Urinary bladder (tissue), 4 donors: Measurements from ENCODE around the gene SERPINH1. TPM values are rescaled to one million over a fixed set of nuclear protein-coding genes. Genes with fewer than 3 reads are reported as not detected.
A peak's percentile ranks its signal among the peaks of the same experiment; 100 is the strongest.

Experiments used
- DNase-seq: peaks from one replicate; pipeline ENCODE4 v3.0.0-alpha.2; 2015; ENCODE audit errors: extremely low spot score
- H3K27ac ChIP-seq: one replicate; pipeline ENCODE4 v1.5.1; 2013; ENCODE audit warnings: low read depth, mild to moderate bottlenecking, moderate library complexity
- H3K36me3 ChIP-seq: one replicate; pipeline ENCODE4 v1.6.1; 2013; ENCODE audit warnings: mild to moderate bottlenecking, moderate library complexity; ENCODE audit not compliant: insufficient read depth
- H3K4me1 ChIP-seq: one replicate; pipeline ENCODE4 v1.6.1; 2013; ENCODE audit warnings: mild to moderate bottlenecking, moderate library complexity; ENCODE audit not compliant: insufficient read depth
- H3K4me3 ChIP-seq: one replicate; pipeline ENCODE4 v1.5.1; 2013; ENCODE audit warnings: low read depth, low read length
- WGBS: extraction: QIAGEN DNeasy Blood & Tissue Kit; methylation state at CpG from one replicate; pipeline ENCODE4 v1.1.7; 2013; 5-methylcytosine and 5-hydroxymethylcytosine counted together
- polyA plus RNA-seq: library from polyadenylated mRNA; stranded (reverse); fragments of 200-250 nt; gene quantifications from one replicate; pipeline ENCODE4 v1.2.3, GENCODE V29; 2013
- total RNA-seq: library from RNA; depleted of rRNA; stranded (reverse); fragments of >200 nt; gene quantifications from one replicate; pipeline ENCODE4 v1.2.3, GENCODE V29; 2014
- donor health status: healthy with polysubstance abuse.
- donor health status: healthy.

Gene SERPINH1
- total and polyA plus RNA-seq, 2 donors, result 217 to 489 TPM

DNA sequence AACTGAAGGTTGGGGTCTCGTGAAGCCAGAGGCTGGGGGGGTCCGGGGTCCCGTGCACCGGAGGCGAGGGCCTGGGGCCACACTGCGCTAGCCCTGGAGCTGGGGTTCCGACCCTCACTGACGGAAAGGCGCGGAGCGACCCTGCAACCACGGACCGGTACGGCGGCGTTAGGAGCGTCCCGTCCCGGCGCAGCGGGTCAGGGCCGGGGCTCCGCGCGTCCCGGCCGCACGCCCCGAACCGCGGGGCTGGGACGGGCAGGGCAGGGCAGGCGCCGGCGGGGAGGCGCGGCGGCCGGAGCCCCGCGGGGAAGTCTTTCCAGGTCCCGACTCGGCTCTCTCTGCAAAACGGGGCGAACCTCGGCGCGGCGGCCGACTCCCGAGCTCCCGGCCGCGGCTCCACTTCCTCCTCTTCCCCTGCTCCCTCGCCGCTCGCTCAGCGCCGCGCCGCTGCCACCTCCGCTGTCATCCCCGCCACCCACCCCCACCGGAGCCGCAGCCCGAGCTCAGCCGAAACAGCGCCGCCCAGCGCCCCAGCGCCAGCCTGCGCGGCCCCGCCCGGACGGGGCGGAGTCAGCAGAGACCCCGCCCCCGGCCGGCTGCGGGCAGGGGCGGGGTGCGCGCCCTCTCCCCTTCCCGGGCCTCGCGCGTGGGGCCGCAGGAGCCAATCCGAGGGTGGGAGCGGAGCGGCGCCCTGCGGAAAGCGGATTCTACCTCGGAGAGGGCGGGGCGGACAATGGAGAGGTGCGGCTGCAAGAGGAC, 36.4 kb upstream of the SERPINH1 start, which contains the start of gene GDPD5:
GDPD5 (minus strand) TSS at position 509 of the 759 bp plus-strand sequence. CDS start 48,206 bp downstream, outside the sequence.
- Histone ChIP-seq H3K27ac (no peak within 1 kb of the TSS), H3K4me1 (no peaks in the 10 kb centered on the region), H3K4me3 (peak within 1 kb of the TSS; percentile 77), H3K36me3 (no peaks in the 10 kb centered on the region)
- no peak for DNase-seq
- under 1% methylated on average over 99 of the region's 99 CpGs for WGBS

DNA sequence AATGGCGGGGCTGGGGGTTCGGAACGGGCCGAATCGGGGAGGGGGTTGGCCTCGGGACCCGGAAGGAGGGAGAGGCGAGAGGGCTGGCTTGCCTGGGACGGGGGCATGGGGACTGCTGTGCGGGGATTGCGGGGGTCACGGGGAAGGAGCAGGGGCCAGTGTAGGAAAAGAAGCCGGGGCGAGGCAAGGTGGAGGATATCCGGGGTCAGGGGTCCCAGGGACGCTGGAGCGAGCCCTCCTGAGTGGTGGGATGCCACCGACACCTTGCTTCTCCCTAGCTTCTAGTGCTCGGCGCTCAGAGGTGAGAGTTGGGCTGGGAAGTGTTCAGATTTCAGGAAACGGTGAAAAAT, 35.9 kb upstream of the SERPINH1 start:
- Histone ChIP-seq H3K36me3 (no peaks in the 10 kb centered on the region), H3K27ac (no peak overlapping the region), H3K4me3 (peak overlapping the region; percentile 77), H3K4me1 (no peaks in the 10 kb centered on the region)
- under 1% methylated on average over 21 of the region's 21 CpGs for WGBS
- DNase-seq, result no peak

DNA sequence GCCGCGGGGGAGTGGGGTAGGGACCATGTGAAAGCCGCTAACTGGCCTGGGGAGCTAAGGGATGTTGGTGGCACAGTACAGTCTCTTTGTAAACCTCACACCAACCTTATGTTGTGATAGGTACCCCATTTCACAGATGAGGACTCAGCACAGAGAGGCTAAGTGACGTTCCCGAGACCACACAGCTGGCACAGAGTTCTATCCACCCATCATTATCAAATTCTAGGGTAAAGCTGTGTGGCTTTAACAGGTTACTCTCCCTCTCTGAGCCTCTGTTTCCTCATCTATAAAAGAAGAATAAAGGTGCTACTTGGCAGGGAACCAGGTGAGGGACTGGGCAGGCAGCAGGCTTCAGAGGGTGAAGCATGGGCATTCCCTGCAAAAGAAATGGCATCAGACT, 34.9 kb upstream of the SERPINH1 start:
- H3K4me3 ChIP-seq, result no peak overlapping the region
- H3K27ac ChIP-seq, result no peak overlapping the region
- 97% methylated on average over 5 of the region's 5 CpGs for WGBS
- H3K4me1 ChIP-seq, result peaks cover 2% of the 10 kb centered on the region
- DNase-seq, result no peak
- H3K36me3 ChIP-seq, result no peaks in the 10 kb centered on the region

DNA sequence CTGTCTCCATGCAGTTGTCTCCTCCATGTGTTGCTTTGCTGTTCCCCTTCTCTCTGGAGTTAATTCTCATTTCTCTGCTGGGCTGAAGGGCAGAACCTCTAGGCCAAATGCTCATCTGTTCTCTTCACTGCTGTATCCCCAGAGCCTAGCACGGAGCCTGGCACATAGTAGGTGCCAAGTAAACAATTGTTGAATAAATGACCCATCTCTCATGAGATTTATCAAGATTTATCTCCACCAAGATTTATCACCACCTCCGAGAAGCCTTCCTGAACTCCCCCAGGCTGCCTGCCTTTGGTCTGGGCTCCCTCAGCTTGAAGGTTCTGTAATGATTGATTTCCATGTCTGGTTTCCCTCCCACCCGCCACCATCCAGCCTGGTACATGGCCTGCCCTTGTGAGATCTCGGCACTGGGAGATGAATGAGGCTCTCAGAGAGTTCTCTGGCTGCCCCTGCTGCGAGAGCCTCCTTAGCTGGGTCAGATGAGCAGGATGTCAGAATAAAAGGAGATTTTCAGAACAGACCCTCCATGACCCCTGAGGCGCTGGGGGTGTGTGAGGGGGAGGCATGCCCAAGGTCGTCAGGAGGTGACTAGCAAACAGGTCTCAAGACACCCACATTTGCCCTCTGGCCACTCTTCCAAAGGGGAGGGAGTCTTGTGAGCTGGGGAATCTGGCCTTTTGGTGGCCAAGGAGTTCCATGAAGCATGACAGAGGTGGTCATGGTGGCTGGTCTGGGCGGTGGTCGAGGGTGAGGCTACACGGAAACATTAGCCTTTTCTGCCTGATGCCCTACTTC, 33.9 kb upstream of the SERPINH1 start:
- Histone ChIP-seq H3K36me3 (no peaks in the 10 kb centered on the region), H3K4me3 (no peak overlapping the region), H3K27ac (no peak overlapping the region), H3K4me1 (peaks cover 2% of the 10 kb centered on the region)
- 64% methylated on average over 10 of the region's 10 CpGs for WGBS
- no peak for DNase-seq

DNA sequence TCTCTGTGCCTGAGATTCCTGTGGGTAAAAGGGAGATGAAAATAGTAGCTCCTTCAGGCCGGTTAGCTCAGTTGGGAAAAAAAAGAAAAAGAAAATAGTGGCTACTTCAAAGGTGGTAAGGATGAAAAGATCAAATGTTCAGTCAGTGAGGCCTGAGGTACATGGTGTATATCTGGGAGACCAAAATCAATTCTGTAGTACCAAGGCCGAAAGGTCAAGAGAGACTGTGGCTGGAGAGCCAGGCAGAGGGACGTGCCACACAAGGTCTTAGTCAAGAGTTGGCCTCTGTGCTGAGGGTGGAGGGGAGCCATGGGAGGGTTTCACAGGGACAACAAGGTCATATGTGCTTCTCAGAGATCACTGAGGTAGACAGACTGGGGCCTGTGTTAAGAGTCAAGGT, 31.5 kb upstream of the SERPINH1 start:
- H3K4me3 ChIP-seq, result no peak overlapping the region
- no peak for DNase-seq
- H3K4me1 ChIP-seq, result peaks cover 2% of the 10 kb centered on the region
- H3K27ac ChIP-seq, result no peak overlapping the region
- no peaks in the 10 kb centered on the region for H3K36me3 ChIP-seq
- 94% methylated on average over 3 of the region's 3 CpGs for WGBS

DNA sequence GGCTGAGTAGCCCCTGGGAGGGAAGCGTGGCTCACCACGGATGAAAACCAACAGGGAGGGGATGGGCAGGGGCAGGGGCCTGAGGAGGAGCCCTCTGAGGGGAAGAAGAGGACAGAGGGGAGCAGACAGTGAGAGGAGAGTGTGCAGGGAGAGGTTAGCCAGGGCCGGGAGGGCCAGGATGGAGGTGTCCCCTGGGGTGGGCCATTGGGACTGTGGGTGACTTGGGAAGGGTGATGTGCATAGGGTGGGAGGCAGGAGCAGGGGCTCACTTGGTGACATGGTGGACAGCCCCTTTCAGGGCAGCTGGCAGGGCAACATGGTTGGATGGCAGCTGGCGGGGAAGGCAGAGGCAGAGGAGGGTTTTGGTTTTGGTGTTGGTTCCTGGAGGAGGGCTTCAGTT, 30.7 kb upstream of the SERPINH1 start:
- no peak for DNase-seq
- 75% methylated on average over 4 of the region's 4 CpGs for WGBS
- Histone ChIP-seq H3K27ac (no peak overlapping the region), H3K36me3 (no peaks in the 10 kb centered on the region), H3K4me3 (no peak overlapping the region), H3K4me1 (peaks cover 2% of the 10 kb centered on the region)

DNA sequence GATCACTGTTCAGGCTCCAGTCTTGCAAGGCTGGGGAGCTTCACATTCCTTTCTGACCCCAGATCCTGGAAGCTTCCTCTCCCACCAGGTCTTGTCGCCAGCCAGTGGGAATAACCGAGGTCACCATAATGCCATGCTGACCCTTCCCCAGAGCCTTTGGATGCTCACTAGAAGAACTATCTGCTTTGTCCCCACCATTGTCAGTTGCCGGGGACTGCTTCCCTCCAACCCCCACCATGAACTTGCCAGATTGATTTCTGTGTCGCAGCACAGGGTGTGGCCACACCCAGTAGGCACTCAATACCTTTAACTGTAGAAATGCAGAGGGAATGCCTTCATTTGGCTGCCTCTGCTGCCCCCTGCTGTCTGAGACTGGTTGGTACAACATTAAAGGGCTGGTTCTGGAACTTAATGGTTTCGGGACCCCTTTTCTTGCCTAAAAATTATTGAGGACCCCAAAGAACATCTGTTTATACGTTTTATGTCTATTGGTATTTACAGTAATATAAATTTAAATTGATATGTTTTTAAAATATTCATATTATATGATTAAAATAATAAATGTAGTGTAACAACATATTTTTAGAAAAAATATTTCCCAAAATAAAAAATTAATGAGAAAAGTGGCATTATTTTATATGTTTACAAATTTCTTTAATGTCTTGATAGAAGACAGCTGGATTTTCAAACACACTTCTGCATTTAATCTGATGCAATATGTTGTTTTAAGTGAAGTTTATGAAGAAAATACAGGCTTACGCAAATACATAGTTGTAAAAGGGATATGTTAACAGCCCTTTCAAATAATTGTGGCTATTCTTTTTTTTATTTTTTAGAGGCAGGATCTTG, 29.6 kb upstream of the SERPINH1 start:
- DNase-seq, result no peak
- no peak overlapping the region for H3K27ac ChIP-seq
- H3K36me3 ChIP-seq, result no peaks in the 10 kb centered on the region
- peaks cover 2% of the 10 kb centered on the region for H3K4me1 ChIP-seq
- no peak overlapping the region for H3K4me3 ChIP-seq
- WGBS, result 41% methylated on average over 7 of the region's 7 CpGs

DNA sequence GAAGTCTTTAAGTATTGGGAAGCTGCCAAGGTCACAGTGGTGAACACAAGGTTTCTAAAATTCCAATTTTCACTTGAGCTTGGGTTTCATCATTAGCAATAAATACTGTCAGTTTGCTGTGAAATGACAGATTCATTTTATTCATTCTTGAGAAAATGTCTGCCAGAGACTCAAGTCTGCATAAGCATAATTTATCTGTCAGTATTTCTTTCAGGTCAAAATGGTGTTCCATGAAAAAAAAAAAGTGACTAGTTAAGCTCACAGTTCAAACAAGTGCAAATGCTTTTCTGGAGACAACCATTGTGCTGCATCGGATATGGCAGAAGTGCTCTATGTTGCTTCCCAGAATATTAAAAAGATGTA, 28.2 kb upstream of the SERPINH1 start:
- Histone ChIP-seq H3K4me1 (peaks cover 2% of the 10 kb centered on the region), H3K27ac (no peak overlapping the region)
- 64% methylated on average over 1 of the region's 1 CpG for WGBS

DNA sequence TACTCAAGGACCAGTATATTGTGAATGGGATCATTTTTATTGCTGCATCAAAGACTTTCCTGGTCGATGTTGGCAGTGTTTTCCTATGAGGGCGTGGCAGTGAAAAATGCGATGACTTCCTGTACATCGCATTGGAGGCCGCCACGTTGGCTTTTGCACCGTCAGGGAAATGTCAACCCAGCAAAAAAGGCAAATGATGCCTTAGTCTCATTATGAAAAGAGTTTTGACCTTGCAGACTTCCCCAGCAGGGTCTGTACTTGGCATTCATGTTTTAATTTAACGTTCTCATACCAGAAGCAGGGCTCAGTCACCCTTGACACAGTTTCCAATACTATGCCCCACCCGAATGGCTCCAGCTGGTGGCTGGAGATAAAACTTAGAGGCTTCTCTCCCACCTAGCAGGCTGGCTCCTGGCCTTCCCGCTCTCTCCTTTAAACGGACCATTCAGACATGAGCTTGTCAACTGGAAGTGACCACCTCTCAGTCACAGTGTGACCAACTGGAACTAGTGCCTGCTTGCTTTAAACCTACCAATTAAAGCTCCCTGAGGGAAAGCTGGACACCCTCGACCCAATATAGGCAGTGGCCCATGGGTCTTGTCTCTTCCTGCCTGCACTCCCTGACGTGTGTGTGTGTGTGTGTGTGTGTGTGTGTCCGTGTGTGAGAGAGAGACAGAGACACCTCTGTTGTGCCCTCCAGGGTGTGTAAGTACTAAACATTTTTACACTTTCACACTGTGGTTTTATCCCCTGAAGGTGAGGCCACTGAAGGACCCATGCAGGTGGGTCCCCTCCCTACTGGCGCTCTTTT, 27.6 kb upstream of the SERPINH1 start:
- Histone ChIP-seq H3K36me3 (no peaks in the 10 kb centered on the region), H3K4me1 (peaks cover 2% of the 10 kb centered on the region), H3K27ac (no peak overlapping the region), H3K4me3 (no peak overlapping the region)
- DNase-seq, result no peak
- 48% methylated on average over 15 of the region's 15 CpGs for WGBS

More for the DNA sequence above, 28.2 kb upstream of the SERPINH1 start:
- no peak for DNase-seq
- H3K36me3 ChIP-seq, result no peaks in the 10 kb centered on the region
- no peak overlapping the region for H3K4me3 ChIP-seq

DNA sequence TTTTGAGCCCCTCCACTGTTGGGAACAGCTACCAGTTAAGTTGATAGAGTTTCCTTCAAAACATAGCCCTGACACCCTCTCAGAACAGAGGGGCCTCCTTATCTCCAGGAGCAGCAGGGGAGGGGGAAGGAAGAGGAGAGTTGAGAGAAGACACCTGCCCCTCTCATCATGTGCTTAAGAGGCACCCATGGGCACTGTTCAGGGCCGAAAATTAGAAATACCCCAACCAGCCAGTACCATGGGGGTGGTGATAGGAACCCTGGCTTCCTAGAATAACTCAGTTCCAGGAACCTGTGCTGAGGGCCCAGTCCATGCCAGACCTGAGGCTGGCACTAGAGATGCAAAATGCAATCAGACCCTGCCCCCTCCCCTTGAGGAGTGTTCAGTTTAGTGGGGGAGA, 27.0 kb upstream of the SERPINH1 start:
- no peak overlapping the region for H3K4me3 ChIP-seq
- H3K27ac ChIP-seq, result no peak overlapping the region
- H3K36me3 ChIP-seq, result no peaks in the 10 kb centered on the region
- no peak for DNase-seq
- H3K4me1 ChIP-seq, result peaks cover 2% of the 10 kb centered on the region
- WGBS, result 76% methylated on average over 1 of the region's 1 CpG

DNA sequence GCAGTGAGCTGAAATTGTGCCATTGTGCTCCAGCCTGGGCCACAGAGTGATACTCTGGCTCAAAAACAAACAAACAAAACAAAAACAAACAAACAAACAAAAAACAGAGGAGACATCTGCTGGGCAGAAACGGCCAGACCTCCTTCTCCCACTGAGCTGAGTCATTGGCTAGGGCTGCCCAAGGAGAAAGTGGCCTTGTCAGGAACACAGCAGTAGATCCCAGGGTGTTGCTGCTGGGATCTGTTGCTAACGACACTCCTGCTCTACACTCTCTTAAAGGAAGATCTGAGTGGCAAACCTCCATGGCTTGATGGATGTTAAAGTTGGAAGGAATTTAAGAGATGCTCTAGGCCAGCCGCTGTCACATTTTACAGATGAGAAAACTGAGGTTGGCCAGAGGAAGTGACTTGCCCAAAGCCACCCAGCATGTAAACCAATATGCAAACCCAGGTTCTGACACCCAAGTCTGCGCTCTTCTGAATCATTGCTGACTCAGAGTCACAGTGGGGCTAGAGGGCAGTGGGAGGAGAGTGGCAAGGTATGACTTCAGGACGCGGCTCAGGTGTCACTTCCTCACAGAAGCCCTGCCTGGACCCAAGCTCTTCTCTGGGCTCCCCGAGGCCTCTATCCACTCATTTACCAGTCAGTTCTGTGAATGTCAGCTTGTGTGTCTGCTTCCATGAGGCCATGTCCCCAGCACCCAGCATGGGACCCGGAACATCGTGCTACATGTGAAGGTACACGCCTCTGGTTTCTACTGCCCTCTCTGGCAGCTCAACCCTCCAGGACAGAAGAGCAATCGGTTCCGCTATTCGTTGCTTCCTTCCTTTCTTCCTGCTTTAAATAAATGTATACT, 25.0 kb upstream of the SERPINH1 start:
- 80% methylated on average over 13 of the region's 13 CpGs for WGBS
- Histone ChIP-seq H3K4me1 (no peaks in the 10 kb centered on the region), H3K36me3 (no peaks in the 10 kb centered on the region), H3K4me3 (no peak overlapping the region), H3K27ac (no peak overlapping the region)
- no peak for DNase-seq

DNA sequence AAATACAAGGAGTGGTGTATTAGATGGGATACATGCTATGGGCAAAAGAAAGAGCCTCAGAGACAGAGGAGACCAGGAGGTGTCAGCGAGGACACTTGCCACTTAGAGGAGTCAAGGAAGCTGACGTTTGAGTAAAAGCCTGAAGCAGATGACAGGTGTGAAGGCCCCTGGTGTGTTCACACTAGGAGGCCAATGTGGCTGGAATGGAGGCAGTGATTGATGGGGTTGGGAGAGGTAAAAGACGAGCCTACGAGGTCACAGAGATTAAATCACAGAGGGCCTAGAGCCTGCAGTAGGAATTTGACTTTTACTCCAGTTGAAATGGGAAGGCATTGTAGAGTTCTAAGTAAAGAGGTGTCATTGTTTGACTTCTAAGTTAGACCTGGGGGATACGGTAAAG, 24.3 kb upstream of the SERPINH1 start:
- H3K27ac ChIP-seq, result no peak overlapping the region
- no peaks in the 10 kb centered on the region for H3K4me1 ChIP-seq
- no peaks in the 10 kb centered on the region for H3K36me3 ChIP-seq
- WGBS, result 87% methylated on average over 5 of the region's 5 CpGs
- no peak for DNase-seq
- no peak overlapping the region for H3K4me3 ChIP-seq
